K562 (cell line): ENCODE data around the gene ARHGAP31. TPM values are rescaled to one million over a fixed set of nuclear protein-coding genes. Genes with fewer than 3 reads are reported as not detected.

Experiments
- ATAC-seq: fragments of 200-7000 bp; cut with Tn5 transposase; 3 replicates; pipeline ENCODE4 v1.9.1; 2020; ENCODE audit warnings: moderate library complexity
- BruUV-seq: library from RNA; stranded (reverse); fragments of 400-500 nt; replicated peaks from 2 replicates; lab custom pipeline; 2021; lab: Mats Ljungman, UMichigan
- CTCF ChIA-PET: fragments of 300-600 bp; formaldehyde crosslinking; extraction: SDS; loops from one replicate; lab custom pipeline; 2021; ENCODE audit warnings: low intra/inter-chr PET ratio; lab: Yijun Ruan, JAX
- POLR2A ChIA-PET: fragments of 300-600, 350-650 bp; sonication (Branson Sonifier 250); formaldehyde crosslinking; extraction: SDS; loops from one replicate; lab custom pipeline; 2021; ENCODE audit warnings: antibody characterized with exemption, inconsistent platforms; lab: Yijun Ruan, JAX
- DNase-seq, 4 experiments: peaks; one replicate each; pipeline versions ENCODE4 v3.0.0 to v3.0.0-alpha.2; 2011 to 2018; ENCODE audit warnings: low spot score in 3 of 4, mixed read lengths in 3 of 4; ENCODE audit errors: extremely low read depth in 1 of 4
- FAIRE-seq: peaks from 2 replicates; lab custom pipeline; 2011; peaks lifted over from hg19 to GRCh38; lab: Jason Lieb, UNC
- H2AFZ ChIP-seq: 2 replicates; pipeline ENCODE4 v1.6.0; 2011; ENCODE audit warnings: low read depth, low read length, control low read depth, inconsistent platforms
- H3K27ac ChIP-seq: fragments of 200-600 bp; 3 replicates; pipeline ENCODE4 v1.8.0; 2011; ENCODE audit warnings: low read depth, mild to moderate bottlenecking, control low read depth, inconsistent platforms, low read length, moderate library complexity, mixed read lengths; ENCODE audit errors: extremely low read depth
- H3K27me3 ChIP-seq, 2 experiments: fragments of 300-600 bp in 1 of 2; 2 replicates in 1 of 2; 3 replicates in 1 of 2; pipeline versions ENCODE4 v1.6.0 to v1.8.0; 2011; ENCODE audit warnings: inconsistent platforms in 2 of 2, low read length in 2 of 2, mild to moderate bottlenecking in 1 of 2, mixed read lengths in 1 of 2, moderate library complexity in 1 of 2; ENCODE audit not compliant: control insufficient read depth in 2 of 2, insufficient read depth in 2 of 2
- H3K36me3 ChIP-seq: fragments of 300-600 bp; 3 replicates; pipeline ENCODE4 v1.8.0; 2011; ENCODE audit warnings: mild to moderate bottlenecking, low read length, inconsistent platforms; ENCODE audit not compliant: control insufficient read depth, insufficient read depth
- H3K4me1 ChIP-seq, 2 experiments: fragments of 200-600 bp in 1 of 2; replicated peaks in 1 of 2; 2 replicates in 1 of 2; 3 replicates in 1 of 2; pipeline versions ENCODE4 v1.5.1 to v1.8.0; 2011; ENCODE audit warnings: inconsistent platforms in 2 of 2, low read length in 2 of 2, mild to moderate bottlenecking in 1 of 2, mixed read lengths in 1 of 2, moderate library complexity in 1 of 2; ENCODE audit not compliant: control insufficient read depth in 2 of 2, insufficient read depth in 2 of 2
- H3K4me2 ChIP-seq: 2 replicates; pipeline ENCODE4 v1.6.1; 2011; ENCODE audit warnings: low read length, control low read depth, inconsistent platforms, mixed read lengths; ENCODE audit not compliant: insufficient read depth
- H3K4me3 ChIP-seq: fragments of 200-600 bp; sonication (generic), shearing (Covaris generic); 2 replicates; pipeline ENCODE4 v1.5.1; 2016; ENCODE audit warnings: control low read depth, inconsistent platforms
- H3K79me2 ChIP-seq: fragments of 200-600 bp; 3 replicates; pipeline ENCODE4 v1.8.0; 2011; ENCODE audit warnings: low read length, inconsistent platforms; ENCODE audit not compliant: control insufficient read depth, insufficient read depth
- H3K9ac ChIP-seq, 2 experiments: 2 replicates each; pipeline versions ENCODE4 v1.6.0 to v1.6.1; 2011; ENCODE audit warnings: low read depth in 2 of 2, low read length in 2 of 2, control low read depth in 1 of 2, inconsistent platforms in 1 of 2, mild to moderate bottlenecking in 1 of 2, mixed read lengths in 1 of 2; ENCODE audit not compliant: insufficient read depth in 1 of 2
- H3K9me1 ChIP-seq: one replicate; pipeline ENCODE4 v1.6.0; 2011; ENCODE audit warnings: inconsistent platforms, mild to moderate bottlenecking, low read length, moderate library complexity; ENCODE audit not compliant: control insufficient read depth, insufficient read depth
- H3K9me3 ChIP-seq: replicated peaks from 2 replicates; pipeline ENCODE4 v1.5.1; 2011; ENCODE audit warnings: low read depth, low read length, inconsistent platforms; ENCODE audit not compliant: control insufficient read depth, insufficient read depth
- H4K20me1 ChIP-seq: replicated peaks from 2 replicates; pipeline ENCODE4 v1.6.1; 2011; ENCODE audit warnings: low read length, inconsistent platforms, mixed read lengths; ENCODE audit not compliant: control insufficient read depth, insufficient read depth
- CHD4 ChIP-seq: fragments of 200-600 bp; sonication (generic); IDR thresholded peaks from 3 replicates; pipeline ENCODE4 v1.6.1; 2012; ENCODE audit warnings: low read depth, mild to moderate bottlenecking, mixed read lengths, low read length, inconsistent platforms; ENCODE audit not compliant: insufficient read depth, insufficient replicate concordance, poor library complexity, severe bottlenecking
- GTF2F1 ChIP-seq: IDR thresholded peaks from 2 replicates; pipeline ENCODE4 v1.6.1; 2011; ENCODE audit warnings: low read depth, low read length, improper control_type of control experiment
- RHOXF2B ChIP-seq: fragments of 250-450 bp; sonication (Bioruptor Pico); conservative IDR thresholded peaks from 2 replicates; pipeline ENCODE4 v1.5.1; 2021
- STAT6 ChIP-seq: sonication (generic); formaldehyde crosslinking; IDR thresholded peaks from 2 replicates; pipeline ENCODE4 v1.8.1; 2023; ENCODE audit warnings: mild to moderate bottlenecking, missing genetic modification reagents
- TCF3 ChIP-seq: sonication (generic); formaldehyde crosslinking; IDR thresholded peaks from 2 replicates; pipeline ENCODE4 v1.4.0; 2020; ENCODE audit warnings: mild to moderate bottlenecking, missing genetic modification reagents
- WGBS: fragments of 100-300 bp; shearing (Covaris generic); methylation state at CpG from one replicate; pipeline ENCODE4 v1.1.6; 2016; ENCODE audit warnings: low coverage, mixed read lengths; ENCODE audit not compliant: insufficient coverage; ENCODE audit errors: missing lambda C conversion rate; 5-methylcytosine and 5-hydroxymethylcytosine counted together
- in situ Hi-C: fragments of 300-500 bp; cut with MboI; formaldehyde crosslinking; loops from 4 replicates; pipeline ENCODE4 v1.15.0; 2018; ENCODE audit warnings: inconsistent platforms, mixed read lengths
- intact Hi-C: fragments of 100-400 bp; cut with micrococcal nuclease; formaldehyde crosslinking; loops from 2 replicates; pipeline ENCODE4 v1.14.2; 2022
- polyA plus RNA-seq, 8 experiments: library from polyadenylated mRNA; depleted of rRNA in 4 of 8; stranded (reverse) in 5 of 8; unstranded in 3 of 8; fragments of >200 nt; fragmentation: Nextera tagmentation in 2 of 8; fragmentation: Illumina TruSeq in 1 of 8; extraction: Ambion mirVana in 2 of 8; extraction: Trizol in 1 of 8; gene quantifications; 2 replicates each; pipeline versions ENCODE4 v1.2.1 to v1.2.3, GENCODE V29; 2011 to 2014; ENCODE audit warnings: inconsistent platforms in 1 of 8, missing spikeins in 1 of 8
- total RNA-seq, 7 experiments: library from RNA; depleted of rRNA in 6 of 7; stranded (reverse); fragments of >200 nt in 6 of 7; fragmentation: Illumina TruSeq in 2 of 7; extraction: Trizol in 2 of 7; gene quantifications; 2 replicates each; pipeline versions ENCODE4 v1.2.1 to v1.2.3, GENCODE V29; 2011 to 2021; ENCODE audit warnings: low replicate concordance in 1 of 7

Gene ARHGAP31
- total and polyA plus RNA-seq, 9 of the 15 experiments (the other 6 are each of a cell fraction or from before 2014, with no cell fraction given), result under 0.01 to 0.13 (median 0.06) TPM; not detected in 5

- no peak for ATAC-seq
- no TSS peak for BruUV-seq
- Histone ChIP-seq H3K27me3 (peaks cover 3 to 26% of the 10 kb centered on the region in 2 experiments), H3K4me1 (no peaks in the 10 kb centered on the region), H3K4me2 (no peak overlapping the region), H3K36me3 (no peaks in the 10 kb centered on the region), H3K9me3 (no peaks in the 10 kb centered on the region), H3K9ac (no peak overlapping the region), H4K20me1 (no peaks in the 10 kb centered on the region), H3K79me2 (no peaks in the 10 kb centered on the region), H3K27ac (no peak overlapping the region), H3K9me1 (no peaks in the 10 kb centered on the region), H2AFZ (no peak overlapping the region), H3K4me3 (no peak overlapping the region)
- 0% methylated on average over 5 of the region's 5 CpGs for WGBS
- TF ChIP-seq TCF3 (peak; percentile 22; the same call in 1 of the 2 replicates), STAT6 (no peak), GTF2F1 (no peak), CHD4 (no peak), RHOXF2B (CRISPR knock-in tag) (no peak)
- intact Hi-C loops (no loop called here), in situ Hi-C loops (no loop called here)
- no peak for FAIRE-seq
- ChIA-PET POLR2A (interaction anchor here (0.5 kb wide), 1 partner anchor 95 kb away, joined by 4 read pairs; no protein-coding TSS in a partner anchor), CTCF (no interaction called here)
- no peak for DNase-seq
Observed at GRCh38 chr3:119343719-119344118, 49.5 kb downstream of the ARHGAP31 start.
